K562 (cell line): ENCODE measurements around the gene AIFM1. TPM values are rescaled to one million over a fixed set of nuclear protein-coding genes. Genes with fewer than 3 reads are reported as not detected.
A peak's percentile ranks its signal among the peaks of the same experiment; 100 is the strongest.

ENCODE experiments used
- ATAC-seq: fragments of 200-7000 bp; cut with Tn5 transposase; 3 replicates; pipeline ENCODE4 v1.9.1; 2020; ENCODE audit warnings: moderate library complexity
- BruUV-seq: library from RNA; stranded (reverse); fragments of 400-500 nt; replicated peaks from 2 replicates; lab custom pipeline; 2021; lab: Mats Ljungman, UMichigan
- CTCF ChIA-PET: fragments of 300-600 bp; formaldehyde crosslinking; extraction: SDS; loops from one replicate; lab custom pipeline; 2021; ENCODE audit warnings: low intra/inter-chr PET ratio; lab: Yijun Ruan, JAX
- POLR2A ChIA-PET: fragments of 300-600, 350-650 bp; sonication (Branson Sonifier 250); formaldehyde crosslinking; extraction: SDS; loops from one replicate; lab custom pipeline; 2021; ENCODE audit warnings: antibody characterized with exemption, inconsistent platforms; lab: Yijun Ruan, JAX
- DNase-seq, 4 experiments: peaks; one replicate each; pipeline versions ENCODE4 v3.0.0 to v3.0.0-alpha.2; 2011 to 2018; ENCODE audit warnings: low spot score in 3 of 4, mixed read lengths in 3 of 4; ENCODE audit errors: extremely low read depth in 1 of 4
- FAIRE-seq: peaks from 2 replicates; lab custom pipeline; 2011; peaks lifted over from hg19 to GRCh38; lab: Jason Lieb, UNC
- H2AFZ ChIP-seq: 2 replicates; pipeline ENCODE4 v1.6.0; 2011; ENCODE audit warnings: low read depth, low read length, control low read depth, inconsistent platforms
- H3K27ac ChIP-seq: fragments of 200-600 bp; 3 replicates; pipeline ENCODE4 v1.8.0; 2011; ENCODE audit warnings: low read depth, mild to moderate bottlenecking, control low read depth, inconsistent platforms, low read length, moderate library complexity, mixed read lengths; ENCODE audit errors: extremely low read depth
- H3K27me3 ChIP-seq, 2 experiments: fragments of 300-600 bp in 1 of 2; 2 replicates in 1 of 2; 3 replicates in 1 of 2; pipeline versions ENCODE4 v1.6.0 to v1.8.0; 2011; ENCODE audit warnings: inconsistent platforms in 2 of 2, low read length in 2 of 2, mild to moderate bottlenecking in 1 of 2, mixed read lengths in 1 of 2, moderate library complexity in 1 of 2; ENCODE audit not compliant: control insufficient read depth in 2 of 2, insufficient read depth in 2 of 2
- H3K36me3 ChIP-seq: fragments of 300-600 bp; 3 replicates; pipeline ENCODE4 v1.8.0; 2011; ENCODE audit warnings: mild to moderate bottlenecking, low read length, inconsistent platforms; ENCODE audit not compliant: control insufficient read depth, insufficient read depth
- H3K4me1 ChIP-seq, 2 experiments: fragments of 200-600 bp in 1 of 2; replicated peaks in 1 of 2; 2 replicates in 1 of 2; 3 replicates in 1 of 2; pipeline versions ENCODE4 v1.5.1 to v1.8.0; 2011; ENCODE audit warnings: inconsistent platforms in 2 of 2, low read length in 2 of 2, mild to moderate bottlenecking in 1 of 2, mixed read lengths in 1 of 2, moderate library complexity in 1 of 2; ENCODE audit not compliant: control insufficient read depth in 2 of 2, insufficient read depth in 2 of 2
- H3K4me2 ChIP-seq: 2 replicates; pipeline ENCODE4 v1.6.1; 2011; ENCODE audit warnings: low read length, control low read depth, inconsistent platforms, mixed read lengths; ENCODE audit not compliant: insufficient read depth
- H3K4me3 ChIP-seq: fragments of 200-600 bp; sonication (generic), shearing (Covaris generic); 2 replicates; pipeline ENCODE4 v1.5.1; 2016; ENCODE audit warnings: control low read depth, inconsistent platforms
- H3K79me2 ChIP-seq: fragments of 200-600 bp; 3 replicates; pipeline ENCODE4 v1.8.0; 2011; ENCODE audit warnings: low read length, inconsistent platforms; ENCODE audit not compliant: control insufficient read depth, insufficient read depth
- H3K9ac ChIP-seq, 2 experiments: 2 replicates each; pipeline versions ENCODE4 v1.6.0 to v1.6.1; 2011; ENCODE audit warnings: low read depth in 2 of 2, low read length in 2 of 2, control low read depth in 1 of 2, inconsistent platforms in 1 of 2, mild to moderate bottlenecking in 1 of 2, mixed read lengths in 1 of 2; ENCODE audit not compliant: insufficient read depth in 1 of 2
- H3K9me1 ChIP-seq: one replicate; pipeline ENCODE4 v1.6.0; 2011; ENCODE audit warnings: inconsistent platforms, mild to moderate bottlenecking, low read length, moderate library complexity; ENCODE audit not compliant: control insufficient read depth, insufficient read depth
- H3K9me3 ChIP-seq: replicated peaks from 2 replicates; pipeline ENCODE4 v1.5.1; 2011; ENCODE audit warnings: low read depth, low read length, inconsistent platforms; ENCODE audit not compliant: control insufficient read depth, insufficient read depth
- H4K20me1 ChIP-seq: replicated peaks from 2 replicates; pipeline ENCODE4 v1.6.1; 2011; ENCODE audit warnings: low read length, inconsistent platforms, mixed read lengths; ENCODE audit not compliant: control insufficient read depth, insufficient read depth
- BCOR ChIP-seq: fragments of 450-650 bp; IDR thresholded peaks from 2 replicates; pipeline ENCODE4 v1.6.1; 2016
- FOS ChIP-seq: IDR thresholded peaks from 3 replicates; pipeline ENCODE4 v1.6.1; 2011; ENCODE audit not compliant: insufficient read length; ENCODE audit errors: extremely low read depth
- KDM1A ChIP-seq, 2 experiments: fragments of 450-650 bp; IDR thresholded peaks; 2 replicates each; pipeline ENCODE4 v1.6.1; 2016; ENCODE audit warnings: mild to moderate bottlenecking in 2 of 2
- MBD2 ChIP-seq: sonication (generic); IDR thresholded peaks from 2 replicates; pipeline ENCODE4 v1.6.1; 2016; ENCODE audit warnings: low read depth, borderline replicate concordance
- NBN ChIP-seq: fragments of 450-650 bp; IDR thresholded peaks from 2 replicates; pipeline ENCODE4 v1.6.1; 2016; ENCODE audit warnings: low read depth, mild to moderate bottlenecking
- POLR3G ChIP-seq: IDR thresholded peaks from 2 replicates; pipeline ENCODE4 v1.6.1; 2011; ENCODE audit not compliant: insufficient read length, insufficient replicate concordance; ENCODE audit errors: extremely low read depth
- PRPF4 ChIP-seq: fragments of 200-400 bp; formaldehyde crosslinking; IDR thresholded peaks from one replicate; pipeline ENCODE4 v1.6.1; 2017; ENCODE audit warnings: low read length, low read depth, mild to moderate bottlenecking; ENCODE audit not compliant: insufficient read depth, poor library complexity, severe bottlenecking
- SMARCC2 ChIP-seq: fragments of 450-650 bp; IDR thresholded peaks from 2 replicates; pipeline ENCODE4 v1.6.1; 2017; ENCODE audit warnings: antibody characterized with exemption, moderate library complexity, mild to moderate bottlenecking, low read depth
- TGIF2 ChIP-seq: sonication (generic); formaldehyde crosslinking; IDR thresholded peaks from 2 replicates; pipeline ENCODE4 v1.8.1; 2022; ENCODE audit warnings: mild to moderate bottlenecking, missing genetic modification reagents, moderate library complexity
- ZC3H8 ChIP-seq: fragments of 450-650 bp; IDR thresholded peaks from 2 replicates; pipeline ENCODE4 v1.6.1; 2017
- ZNF324 ChIP-seq: fragments of 250-450 bp; sonication (Bioruptor Pico); IDR thresholded peaks from 2 replicates; pipeline ENCODE4 v1.4.0; 2020; ENCODE audit warnings: mild to moderate bottlenecking
- WGBS: fragments of 100-300 bp; shearing (Covaris generic); methylation state at CpG from one replicate; pipeline ENCODE4 v1.1.6; 2016; ENCODE audit warnings: low coverage, mixed read lengths; ENCODE audit not compliant: insufficient coverage; ENCODE audit errors: missing lambda C conversion rate; 5-methylcytosine and 5-hydroxymethylcytosine counted together
- in situ Hi-C: fragments of 300-500 bp; cut with MboI; formaldehyde crosslinking; loops from 4 replicates; pipeline ENCODE4 v1.15.0; 2018; ENCODE audit warnings: inconsistent platforms, mixed read lengths
- intact Hi-C: fragments of 100-400 bp; cut with micrococcal nuclease; formaldehyde crosslinking; loops from 2 replicates; pipeline ENCODE4 v1.14.2; 2022
- polyA plus RNA-seq, 8 experiments: library from polyadenylated mRNA; depleted of rRNA in 4 of 8; stranded (reverse) in 5 of 8; unstranded in 3 of 8; fragments of >200 nt; fragmentation: Nextera tagmentation in 2 of 8; fragmentation: Illumina TruSeq in 1 of 8; extraction: Ambion mirVana in 2 of 8; extraction: Trizol in 1 of 8; gene quantifications; 2 replicates each; pipeline versions ENCODE4 v1.2.1 to v1.2.3, GENCODE V29; 2011 to 2014; ENCODE audit warnings: inconsistent platforms in 1 of 8, missing spikeins in 1 of 8
- total RNA-seq, 7 experiments: library from RNA; depleted of rRNA in 6 of 7; stranded (reverse); fragments of >200 nt in 6 of 7; fragmentation: Illumina TruSeq in 2 of 7; extraction: Trizol in 2 of 7; gene quantifications; 2 replicates each; pipeline versions ENCODE4 v1.2.1 to v1.2.3, GENCODE V29; 2011 to 2021; ENCODE audit warnings: low replicate concordance in 1 of 7
- TF ChIP-seq, protein P1 (sequence below), 3 experiments: IDR thresholded peaks in 2 of 3; conservative IDR thresholded peaks in 1 of 3; 2 replicates each; pipeline ENCODE4 v1.5.1; 2011 to 2012; ENCODE audit warnings: low read length in 3 of 3, mild to moderate bottlenecking in 3 of 3, control low read depth in 2 of 3, improper control_type of control experiment in 1 of 3, inconsistent platforms in 1 of 3, low read depth in 1 of 3, mixed read lengths in 1 of 3, moderate library complexity in 1 of 3; ENCODE audit not compliant: insufficient read depth in 2 of 3

AIFM1 gene
- total and polyA plus RNA-seq, 9 of the 15 experiments (the other 6 are each of a cell fraction or from before 2014, with no cell fraction given), result 51.0 to 117 (median 91.2) TPM

DNA sequence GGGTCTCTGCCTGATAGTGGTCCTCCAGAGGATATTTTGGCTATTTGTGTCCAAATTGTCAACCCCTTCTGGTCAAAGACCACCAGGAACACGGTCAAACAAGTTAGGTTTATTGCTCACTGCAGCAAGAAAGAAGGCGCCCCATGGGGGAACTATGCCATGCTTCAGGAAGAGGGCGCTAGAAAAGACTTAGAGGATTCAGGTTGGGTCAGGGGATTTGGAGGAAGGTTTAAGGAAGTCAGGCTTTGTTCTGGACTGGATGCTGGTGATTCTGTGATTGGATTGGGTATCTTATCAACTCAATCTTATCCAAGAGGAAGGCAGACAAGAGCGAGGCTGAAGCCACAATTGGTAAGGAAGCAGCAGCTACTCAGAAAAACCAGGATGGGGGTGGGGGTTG lies 41.1 kb downstream of the AIFM1 start (continued):
- TF ChIP-seq, protein P1, sequence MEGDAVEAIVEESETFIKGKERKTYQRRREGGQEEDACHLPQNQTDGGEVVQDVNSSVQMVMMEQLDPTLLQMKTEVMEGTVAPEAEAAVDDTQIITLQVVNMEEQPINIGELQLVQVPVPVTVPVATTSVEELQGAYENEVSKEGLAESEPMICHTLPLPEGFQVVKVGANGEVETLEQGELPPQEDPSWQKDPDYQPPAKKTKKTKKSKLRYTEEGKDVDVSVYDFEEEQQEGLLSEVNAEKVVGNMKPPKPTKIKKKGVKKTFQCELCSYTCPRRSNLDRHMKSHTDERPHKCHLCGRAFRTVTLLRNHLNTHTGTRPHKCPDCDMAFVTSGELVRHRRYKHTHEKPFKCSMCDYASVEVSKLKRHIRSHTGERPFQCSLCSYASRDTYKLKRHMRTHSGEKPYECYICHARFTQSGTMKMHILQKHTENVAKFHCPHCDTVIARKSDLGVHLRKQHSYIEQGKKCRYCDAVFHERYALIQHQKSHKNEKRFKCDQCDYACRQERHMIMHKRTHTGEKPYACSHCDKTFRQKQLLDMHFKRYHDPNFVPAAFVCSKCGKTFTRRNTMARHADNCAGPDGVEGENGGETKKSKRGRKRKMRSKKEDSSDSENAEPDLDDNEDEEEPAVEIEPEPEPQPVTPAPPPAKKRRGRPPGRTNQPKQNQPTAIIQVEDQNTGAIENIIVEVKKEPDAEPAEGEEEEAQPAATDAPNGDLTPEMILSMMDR (IDR thresholded peaks at IDR 0.05 in 2 of 3, conservative IDR thresholded peaks at IDR 0.05 in 1 of 3; ENCODE audit: insufficient read depth in 2 of 3, low read depth in 1 of 3, low read length in 3 of 3), result peak in 2 of 3 experiments; percentile 5 to 9; a peak in 1 of 6 replicates
- TF ChIP-seq SMARCC2 (no peak), KDM1A (IDR thresholded peaks at IDR 0.05) (no peak), NBN (no peak), MBD2 (no peak), TGIF2 (CRISPR knock-in tag) (no peak), ZC3H8 (no peak)

DNA sequence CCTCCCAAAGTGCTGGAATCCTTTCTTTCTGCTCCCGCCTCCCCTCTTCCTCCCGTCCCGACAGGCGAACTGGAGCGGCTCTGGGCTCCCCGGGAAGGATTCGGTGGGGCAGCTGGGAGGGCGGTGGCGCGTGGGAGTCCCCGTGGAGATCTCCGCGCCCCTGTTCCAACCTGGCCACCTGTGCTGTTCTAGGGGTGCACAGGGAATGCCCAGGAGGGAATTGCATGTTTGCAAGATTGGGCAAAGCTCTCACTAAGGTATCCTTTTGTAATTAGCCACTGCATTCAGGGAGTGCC lies 44.2 kb downstream of the AIFM1 start:
- FAIRE-seq (no peak), DNase-seq (peak in 1 of 4 experiments; percentile 29)
- WGBS, result no CpG with 5 or more reads among the region's 13 CpGs
- peak overlapping the region; percentile 94 for H2AFZ ChIP-seq
- peaks cover 10% of the 10 kb centered on the region; the same call in 1 of the 3 replicates for H3K36me3 ChIP-seq
- peak overlapping the region; percentile 86; the same call in 2 of the 3 replicates for H3K27ac ChIP-seq
- H3K9ac ChIP-seq, result peak overlapping the region; percentile 64 to 92; a peak in 3 of 4 replicates
- BruUV-seq, result no TSS peak
- TF ChIP-seq FOS (no peak), ZNF324 (CRISPR knock-in tag) (no peak), POLR3G (no peak), PRPF4 (no peak), BCOR (no peak)
- TF ChIP-seq, all 486 proteins: peak for 0
- in situ Hi-C loops (no loop called here), intact Hi-C loops (loop anchor here (2.0 to 5.0 kb wide), 3 partner anchors 41 to 71 kb away; no protein-coding TSS in a partner anchor)
- no peak for ATAC-seq
- H4K20me1 ChIP-seq, result no peaks in the 10 kb centered on the region
- POLR2A ChIA-PET, result interaction anchor here (0.7 to 2.9 kb wide), 5 partner anchors 9 to 43 kb away, joined by 3 to 12 read pairs (median 4); no protein-coding TSS in a partner anchor
- H3K4me3 ChIP-seq, result no peak overlapping the region
- no peaks in the 10 kb centered on the region for H3K9me1 ChIP-seq
- H3K9me3 ChIP-seq, result no peaks in the 10 kb centered on the region
- H3K4me1 ChIP-seq, result peaks cover 39 to 53% of the 10 kb centered on the region in 2 experiments; a peak in 4 of 5 replicates
- no peaks in the 10 kb centered on the region for H3K27me3 ChIP-seq
- H3K4me2 ChIP-seq, result peak overlapping the region; percentile 72
- no peaks in the 10 kb centered on the region for H3K79me2 ChIP-seq
- CTCF ChIA-PET, result no interaction called here
